Measurements from ENCODE around the gene ATP5F1E.
A peak's percentile ranks its signal among the peaks of the same experiment; 100 is the strongest.

Gene ATP5F1E

DNA sequence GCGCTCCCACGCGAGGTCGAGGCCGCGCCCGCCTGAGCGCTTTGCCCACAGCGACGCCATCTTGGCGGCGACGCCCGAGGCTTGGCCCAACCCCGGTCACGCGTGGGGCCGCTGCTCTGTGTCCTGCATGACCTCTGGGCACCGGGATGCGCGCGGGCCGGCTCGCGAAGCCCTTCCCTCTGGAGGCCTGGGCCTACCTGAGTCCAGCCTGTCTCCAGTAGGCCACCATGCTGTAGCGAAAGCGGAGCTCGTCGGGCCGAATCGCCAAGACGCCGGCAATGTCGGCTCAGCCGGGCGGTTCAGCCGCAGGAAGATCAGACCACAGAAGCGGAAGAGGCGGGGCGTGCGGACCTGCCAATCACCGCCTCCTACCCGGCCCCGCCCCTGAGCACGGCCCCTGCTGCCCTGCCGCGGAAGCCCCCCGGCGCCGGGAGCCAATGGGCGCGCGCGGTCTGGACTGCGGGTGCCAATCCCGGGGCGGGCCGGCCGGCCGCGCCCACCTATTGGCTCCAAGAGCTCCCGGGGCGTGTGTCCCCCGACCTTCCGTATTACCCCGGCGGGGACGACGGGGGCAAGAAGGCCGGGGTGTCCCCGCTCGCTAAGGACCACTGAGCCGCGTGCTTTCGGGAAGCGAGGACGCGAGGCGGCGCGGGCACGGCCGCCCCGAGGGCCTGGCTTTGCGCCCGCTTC is at the start of gene ATP5F1E:
ATP5F1E (minus strand) TSS at position 313 of the 690 bp plus-strand sequence; CDS start at position 229, 84 bp downstream.
- peak; percentile 90 to 96 for DNase-seq (ENCODE audit: extremely low read depth in 1 of 2, low read depth in 1 of 2)

DNA sequence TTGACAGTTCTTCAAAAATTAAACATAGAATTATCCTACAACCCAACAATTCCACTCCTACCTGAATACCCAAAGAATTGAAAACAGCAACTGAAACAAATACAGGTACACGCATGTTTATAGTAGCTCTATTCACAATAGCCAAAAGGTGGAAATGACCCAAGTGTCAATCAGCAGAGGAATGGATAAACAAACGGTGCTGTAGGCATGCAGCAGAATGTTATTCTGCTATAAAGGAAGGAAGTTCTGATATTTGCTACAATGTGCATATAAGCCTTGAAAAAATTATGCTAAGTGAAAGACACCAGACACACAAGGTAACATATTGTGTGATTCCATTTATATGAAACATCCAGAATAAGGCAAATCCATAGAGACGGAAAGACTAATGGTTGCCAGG is 48.9 kb upstream of the ATP5F1E start:
- DNase-seq (ENCODE audit: extremely low read depth in 1 of 2, low read depth in 1 of 2), result no peak

GRCh38 chr20:59078231-59078630 is 46.1 kb upstream of the ATP5F1E start:
- no peak for DNase-seq (ENCODE audit: extremely low read depth in 1 of 2, low read depth in 1 of 2)

- DNase-seq (ENCODE audit: extremely low read depth in 1 of 2, low read depth in 1 of 2), result no peak
These were observed 45.6 kb upstream of the ATP5F1E start for GRCh38 chr20:59077705-59078104.

GRCh38 chr20:59075934-59076508 is 43.9 kb upstream of the ATP5F1E start:
- no peak for DNase-seq (ENCODE audit: extremely low read depth in 1 of 2, low read depth in 1 of 2)

DNA sequence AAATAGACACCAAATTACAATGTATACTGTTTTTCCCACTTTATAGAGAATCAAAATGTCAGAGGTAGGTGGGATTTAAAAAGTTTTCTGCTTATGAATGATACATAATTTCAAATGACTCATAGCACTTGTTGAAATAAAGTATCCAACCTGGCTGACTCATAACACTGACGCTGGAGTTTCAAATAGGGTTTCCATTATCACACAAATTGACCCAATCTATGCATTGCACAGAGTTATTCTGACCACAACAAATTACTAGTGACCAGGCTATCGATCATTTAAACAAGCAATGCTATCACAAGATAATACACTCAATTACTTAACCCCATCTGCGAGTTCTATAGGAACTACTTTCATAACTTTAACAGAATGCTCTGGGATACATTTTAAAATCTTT is 42.3 kb upstream of the ATP5F1E start:
- DNase-seq (ENCODE audit: extremely low read depth in 1 of 2, low read depth in 1 of 2), result no peak

- DNase-seq (ENCODE audit: extremely low read depth in 1 of 2, low read depth in 1 of 2), result no peak
These were observed 41.4 kb upstream of the ATP5F1E start for GRCh38 chr20:59073582-59073981.

- DNase-seq (ENCODE audit: extremely low read depth in 1 of 2, low read depth in 1 of 2), result no peak
These were observed 39.1 kb upstream of the ATP5F1E start for GRCh38 chr20:59071216-59071615.

DNA sequence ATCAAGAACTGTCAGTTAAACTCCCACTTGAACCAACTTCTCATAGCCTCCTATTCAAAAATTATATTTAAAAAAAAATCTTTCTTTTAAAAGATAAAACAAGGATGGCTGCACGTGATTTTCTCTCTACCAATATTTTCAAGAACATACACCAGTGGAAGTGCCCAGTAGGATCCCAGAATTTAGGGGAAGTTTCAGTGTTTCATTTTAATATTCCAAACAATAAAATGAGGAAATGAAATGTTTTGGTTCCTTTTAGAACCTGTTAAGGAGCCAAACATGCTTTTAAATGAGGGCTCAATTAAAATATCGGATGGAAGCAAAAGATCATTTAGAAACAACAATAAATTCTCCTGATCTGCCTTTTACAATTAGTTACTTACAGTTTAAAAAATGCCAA is 36.9 kb upstream of the ATP5F1E start:
- no peak for DNase-seq (ENCODE audit: extremely low read depth in 1 of 2, low read depth in 1 of 2)

GRCh38 chr20:59068534-59068933 is 36.4 kb upstream of the ATP5F1E start:
- no peak for DNase-seq (ENCODE audit: extremely low read depth in 1 of 2, low read depth in 1 of 2)

- DNase-seq (ENCODE audit: extremely low read depth in 1 of 2, low read depth in 1 of 2), result no peak
These were observed 32.1 kb upstream of the ATP5F1E start for GRCh38 chr20:59064214-59064722.

GRCh38 chr20:59063358-59064213 is 31.5 kb upstream of the ATP5F1E start:
- DNase-seq (ENCODE audit: extremely low read depth in 1 of 2, low read depth in 1 of 2), result no peak

GRCh38 chr20:59062081-59062480 is 29.9 kb upstream of the ATP5F1E start:
- no peak for DNase-seq (ENCODE audit: extremely low read depth in 1 of 2, low read depth in 1 of 2)

- no peak for DNase-seq (ENCODE audit: extremely low read depth in 1 of 2, low read depth in 1 of 2)
These were observed 23.2 kb upstream of the ATP5F1E start for GRCh38 chr20:59055302-59055701.

GRCh38 chr20:59051666-59052185 is 19.6 kb upstream of the ATP5F1E start:
- DNase-seq (ENCODE audit: extremely low read depth in 1 of 2, low read depth in 1 of 2), result no peak

- no peak for DNase-seq (ENCODE audit: extremely low read depth in 1 of 2, low read depth in 1 of 2)
These were observed 18.3 kb upstream of the ATP5F1E start for GRCh38 chr20:59050437-59050836.

GRCh38 chr20:59048681-59049030 is 16.5 kb upstream of the ATP5F1E start:
- no peak for DNase-seq (ENCODE audit: extremely low read depth in 1 of 2, low read depth in 1 of 2)

DNA sequence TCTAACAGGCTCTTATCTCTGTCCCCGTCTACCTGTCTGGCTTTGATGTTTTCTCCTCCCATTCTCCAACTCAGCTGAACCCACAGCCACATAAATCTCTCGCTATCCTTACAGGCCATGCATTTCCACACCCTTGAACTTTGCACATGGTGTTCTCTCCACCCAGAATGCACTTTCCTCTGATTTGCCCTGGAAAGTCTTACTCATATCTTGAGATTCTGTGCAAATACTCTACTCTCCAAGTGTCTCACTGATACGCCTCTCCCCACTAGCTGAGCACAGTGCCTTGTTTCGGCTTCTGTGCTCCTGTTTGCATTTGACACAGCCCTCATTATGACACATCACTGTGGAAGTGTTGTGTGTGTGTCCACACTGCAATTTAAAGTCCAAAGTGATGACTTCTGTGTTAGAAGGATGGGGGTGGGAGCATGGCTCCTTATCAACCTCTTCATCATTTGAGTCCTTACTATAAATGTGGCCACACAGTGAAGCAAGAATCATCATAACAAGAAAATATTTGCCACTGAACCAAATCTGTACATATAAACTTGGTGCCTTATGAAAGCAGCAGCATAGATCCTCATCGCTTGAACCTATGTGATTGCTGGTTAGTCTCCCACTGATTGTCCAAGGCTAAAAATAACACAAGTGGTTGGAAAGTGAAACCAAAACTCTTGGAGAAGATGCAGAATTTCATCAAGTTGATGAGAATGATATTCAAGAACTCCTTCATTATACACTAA is 16.0 kb upstream of the ATP5F1E start:
- DNase-seq (ENCODE audit: extremely low read depth in 1 of 2, low read depth in 1 of 2), result no peak

DNA sequence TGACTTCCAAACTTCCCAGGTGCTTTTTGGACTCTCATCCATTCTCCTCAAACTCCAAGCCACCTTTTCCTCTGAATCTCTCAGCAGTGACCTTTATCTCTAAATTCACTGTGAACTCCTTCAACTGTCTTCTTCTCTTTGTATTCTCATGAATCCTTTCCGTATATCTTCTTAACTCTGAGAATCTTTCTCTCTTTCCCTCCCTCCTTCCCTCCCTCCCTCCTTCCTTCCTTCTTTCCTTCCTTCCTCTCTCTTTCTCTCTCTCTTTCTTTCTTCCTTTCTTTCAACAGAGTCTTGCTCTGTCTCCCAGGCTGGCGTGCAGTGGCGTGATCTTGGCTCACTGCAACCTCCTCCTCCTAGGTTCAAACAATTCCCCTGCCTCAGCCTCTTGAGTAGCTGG is 14.7 kb upstream of the ATP5F1E start:
- no peak for DNase-seq (ENCODE audit: extremely low read depth in 1 of 2, low read depth in 1 of 2)

GRCh38 chr20:59044796-59045195 is 12.7 kb upstream of the ATP5F1E start:
- DNase-seq (ENCODE audit: extremely low read depth in 1 of 2, low read depth in 1 of 2), result no peak

DNA sequence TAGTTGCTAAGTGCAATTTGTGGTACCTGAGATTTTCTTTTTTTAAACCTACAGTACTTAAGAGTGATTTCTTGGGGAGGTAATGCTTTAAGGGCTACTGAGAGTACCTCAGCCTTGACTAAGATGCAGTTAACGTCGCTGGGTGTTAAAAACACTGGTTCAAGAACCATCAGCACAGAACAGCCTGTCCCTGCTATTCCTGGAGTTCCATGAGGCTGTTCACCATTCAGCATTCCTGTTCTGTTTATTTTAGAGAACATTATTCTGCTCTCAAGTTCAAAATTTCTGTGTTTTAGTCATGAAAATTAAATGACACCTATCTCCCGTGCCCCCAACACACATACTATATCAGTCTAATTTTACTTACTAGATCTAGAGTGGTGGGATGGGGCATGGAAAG is 12.2 kb upstream of the ATP5F1E start:
- no peak for DNase-seq (ENCODE audit: extremely low read depth in 1 of 2, low read depth in 1 of 2)
